ENCODE results near the gene TSPAN18.

GRCh38 chr11:44936951-44937543 lies 210.3 kb downstream of the TSPAN18 start:
- no peak for TF ChIP-seq CTCF (IDR thresholded peaks at IDR 0.05)
- no peak for TF ChIP-seq POLR2AphosphoS5 (IDR thresholded peaks at IDR 0.05)
- no peak for TF ChIP-seq POLR2A (IDR thresholded peaks at IDR 0.05)
- no peak for TF ChIP-seq EP300 (IDR thresholded peaks at IDR 0.05; ENCODE audit: low read depth)

Measured in transverse colon (tissue), 4 donors.